NCI-H524 treated with DMSO at 0.1 percent for 48 hours (cell line): Measurements from ENCODE around the gene MTARC2.
"Not testable (repeated sequence)": the region's sequence is repeated elsewhere in the genome, so short reads cannot be mapped to it uniquely, and the experiment has no call there.

Source experiments
- DNase-seq: peaks from one replicate; lab custom pipeline; 2025; lab: John Stamatoyannopoulos, UW

MTARC2 gene

DNA sequence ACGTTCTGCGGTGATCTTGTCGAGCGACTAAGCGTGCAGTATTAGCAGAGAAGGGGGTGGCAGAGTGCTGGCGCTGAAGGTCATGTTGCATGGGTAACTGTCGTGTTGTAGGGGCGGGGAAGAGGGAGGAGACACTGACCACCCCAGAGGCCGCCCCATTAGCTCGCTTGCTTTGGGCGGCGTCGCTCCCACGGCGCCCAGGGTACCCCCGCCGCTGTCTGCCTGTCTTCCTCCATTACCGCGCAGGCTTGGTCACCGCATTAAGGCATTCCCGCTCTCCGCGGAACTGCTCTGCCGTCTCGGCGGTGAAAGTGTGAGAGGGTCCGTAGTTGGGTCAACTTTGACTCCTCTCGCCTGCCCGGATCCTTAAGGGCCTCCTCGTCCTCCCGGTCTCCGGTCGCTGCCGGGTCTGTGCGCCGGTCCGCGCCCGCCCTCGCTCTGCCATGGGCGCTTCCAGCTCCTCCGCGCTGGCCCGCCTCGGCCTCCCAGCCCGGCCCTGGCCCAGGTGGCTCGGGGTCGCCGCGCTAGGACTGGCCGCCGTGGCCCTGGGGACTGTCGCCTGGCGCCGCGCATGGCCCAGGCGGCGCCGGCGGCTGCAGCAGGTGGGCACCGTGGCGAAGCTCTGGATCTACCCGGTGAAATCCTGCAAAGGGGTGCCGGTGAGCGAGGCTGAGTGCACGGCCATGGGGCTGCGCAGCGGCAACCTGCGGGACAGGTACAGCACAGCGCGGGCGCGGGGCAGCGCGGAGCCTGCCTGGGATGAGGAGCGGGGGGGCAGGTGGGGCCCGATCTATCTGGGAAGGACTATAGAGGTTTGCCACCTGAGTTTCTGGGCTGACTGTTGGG is at the start of gene MTARC2:
TSS of gene MTARC2 (plus strand) at position 234 of the 846 bp plus-strand sequence. CDS start at position 444, 210 bp downstream.
- DNase-seq: peak; percentile 42

- DNase-seq: no peak
Observed at GRCh38 chr1:220698607-220699016, 49.5 kb upstream of the MTARC2 start.

DNA sequence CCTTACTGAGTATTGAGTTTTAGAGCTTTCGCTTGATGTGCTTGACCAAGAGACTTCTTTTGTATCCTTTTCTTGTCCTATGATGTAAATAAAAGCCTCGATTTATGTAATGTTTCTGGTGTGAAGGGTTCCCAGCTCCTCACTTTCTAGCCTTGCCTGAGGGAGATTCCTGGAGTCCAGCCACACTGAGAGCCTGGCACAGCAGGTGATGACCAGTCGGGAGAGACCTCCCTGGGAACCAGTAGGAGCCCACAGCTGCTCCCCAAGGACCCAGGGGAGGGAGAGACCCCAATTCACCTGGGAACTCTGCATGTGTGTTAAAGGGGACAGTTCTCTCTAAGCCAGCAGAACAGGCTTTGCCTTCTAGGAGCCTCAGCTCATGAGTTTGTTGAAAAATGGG is 49.1 kb upstream of the MTARC2 start:
- no peak for DNase-seq

- DNase-seq: no peak
Observed at GRCh38 chr1:220700556-220701179, 47.5 kb upstream of the MTARC2 start.

GRCh38 chr1:220701974-220702373 is 46.1 kb upstream of the MTARC2 start:
- no peak for DNase-seq

- DNase-seq: no peak
Observed at GRCh38 chr1:220702733-220703270, 45.3 kb upstream of the MTARC2 start.

GRCh38 chr1:220703305-220703704 is 44.8 kb upstream of the MTARC2 start:
- no peak for DNase-seq

DNA sequence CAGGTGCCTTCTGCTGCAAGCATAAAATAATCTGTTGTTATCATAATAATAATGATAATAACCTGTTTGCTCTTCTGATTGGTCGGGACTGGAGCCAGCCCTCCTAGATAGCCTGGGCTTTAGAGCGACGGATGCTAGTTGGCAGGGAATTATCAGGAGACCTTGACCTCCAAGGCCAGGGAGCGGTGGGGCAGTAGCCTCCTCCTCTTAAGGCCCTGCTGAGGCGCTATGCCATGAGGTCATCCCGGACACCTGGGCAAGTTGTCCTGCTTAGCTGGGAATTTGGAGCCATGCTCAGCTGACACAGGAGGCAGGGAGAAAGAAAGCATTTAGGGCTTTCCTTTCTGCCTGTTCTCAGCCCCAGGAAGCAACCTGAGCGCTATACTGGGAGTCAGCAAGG is 42.3 kb upstream of the MTARC2 start:
- DNase-seq: no peak

- DNase-seq: no peak
Observed at GRCh38 chr1:220706480-220706879, 41.6 kb upstream of the MTARC2 start.

DNA sequence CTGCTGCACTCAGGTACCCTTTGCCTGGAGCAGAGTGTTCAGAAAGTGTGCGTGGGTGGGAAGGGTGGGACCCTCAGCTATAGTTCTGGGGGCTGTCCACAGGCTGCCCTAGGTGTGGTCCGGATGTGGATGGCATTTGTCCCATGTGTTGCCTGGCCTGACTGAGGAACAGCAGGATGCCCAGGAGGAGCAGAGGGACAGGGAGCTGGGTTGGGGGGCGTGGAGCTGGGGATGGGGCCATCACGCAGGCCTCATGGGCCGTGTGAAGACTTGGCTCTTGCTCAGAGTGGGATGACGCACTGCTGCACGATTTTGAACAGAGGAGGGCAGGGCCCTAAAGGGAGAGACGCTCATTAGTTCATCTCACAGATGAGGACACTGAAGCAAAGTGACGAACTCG is 41.0 kb upstream of the MTARC2 start:
- no peak for DNase-seq

DNA sequence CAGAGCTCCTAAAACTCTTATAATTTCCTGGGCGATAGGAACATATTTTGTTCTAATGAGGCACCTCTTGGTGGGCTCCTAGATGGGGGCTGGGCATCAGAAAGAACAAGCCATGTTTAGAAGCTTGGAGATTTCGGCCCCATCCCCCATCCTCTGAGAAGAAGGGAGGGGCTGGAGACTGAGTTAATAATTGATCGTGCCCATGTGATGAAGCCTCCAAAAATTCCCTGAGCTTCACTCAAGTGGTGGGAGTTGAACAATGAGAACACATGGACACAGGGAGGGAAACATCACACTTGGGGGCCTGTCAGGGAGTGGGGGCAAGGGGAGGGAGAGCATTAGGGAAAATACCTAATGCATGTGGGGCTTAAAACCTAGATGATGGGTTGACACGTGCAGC is 39.9 kb upstream of the MTARC2 start:
- no peak for DNase-seq

DNA sequence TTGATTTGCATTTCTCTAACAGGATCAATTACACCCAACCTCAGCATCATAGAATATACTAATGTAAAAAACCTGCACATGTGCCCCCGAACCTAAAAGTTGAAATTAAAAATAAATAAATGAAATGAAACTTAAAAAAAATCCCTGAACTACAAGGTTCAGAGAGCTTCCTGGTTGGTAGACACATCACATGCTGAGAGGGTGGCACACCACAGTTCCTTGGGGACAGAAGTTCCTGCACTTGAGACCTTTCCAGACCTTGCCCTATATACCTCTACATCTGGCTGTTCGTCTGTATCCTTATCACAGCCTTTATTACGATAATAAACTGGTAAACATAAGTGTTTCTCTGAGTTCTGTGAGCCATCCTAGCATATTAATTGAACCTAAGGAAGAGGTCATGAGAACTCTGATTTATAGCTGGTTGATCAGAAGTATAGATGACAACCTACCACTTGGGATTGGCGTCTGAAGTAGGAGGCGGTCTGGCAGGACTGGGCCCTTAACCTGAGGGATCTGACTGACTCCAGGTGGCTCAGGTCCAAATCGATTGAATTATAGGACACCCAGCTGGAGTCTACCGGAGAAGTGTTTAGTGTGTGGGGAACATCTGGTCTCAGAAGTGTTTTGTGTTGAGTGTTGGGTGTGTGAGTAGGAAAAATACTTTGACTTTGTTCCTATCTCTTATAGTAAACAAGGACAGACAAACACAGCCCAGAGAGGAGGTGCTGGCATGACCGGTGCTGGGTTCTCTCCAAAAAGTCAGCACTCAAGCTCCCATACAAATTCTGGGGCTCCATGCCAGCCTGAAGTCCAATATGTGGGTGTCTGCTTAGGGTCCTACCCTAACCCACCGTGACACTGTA is 39.0 kb upstream of the MTARC2 start:
- no peak for DNase-seq

DNA sequence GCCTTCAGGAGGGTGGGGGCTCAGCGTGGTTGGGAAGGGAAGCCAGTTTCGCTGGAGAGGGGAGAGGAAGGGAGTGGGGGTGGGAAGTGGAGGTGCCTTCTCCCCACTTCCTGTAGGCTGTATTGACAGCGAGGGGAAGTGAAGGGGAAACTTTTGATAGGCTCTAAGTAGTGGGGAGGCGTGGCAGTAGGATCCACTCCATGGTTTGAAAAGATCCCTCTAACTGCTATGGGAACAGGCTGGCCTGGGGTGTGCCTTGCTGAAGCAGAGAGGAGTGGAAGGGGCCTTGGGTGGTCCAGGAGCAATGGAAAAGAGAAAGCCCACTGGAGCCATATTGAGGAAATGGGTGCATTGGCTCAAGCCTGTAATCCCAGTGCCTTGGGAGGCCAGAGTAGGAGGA is 37.8 kb upstream of the MTARC2 start:
- DNase-seq: no peak

DNA sequence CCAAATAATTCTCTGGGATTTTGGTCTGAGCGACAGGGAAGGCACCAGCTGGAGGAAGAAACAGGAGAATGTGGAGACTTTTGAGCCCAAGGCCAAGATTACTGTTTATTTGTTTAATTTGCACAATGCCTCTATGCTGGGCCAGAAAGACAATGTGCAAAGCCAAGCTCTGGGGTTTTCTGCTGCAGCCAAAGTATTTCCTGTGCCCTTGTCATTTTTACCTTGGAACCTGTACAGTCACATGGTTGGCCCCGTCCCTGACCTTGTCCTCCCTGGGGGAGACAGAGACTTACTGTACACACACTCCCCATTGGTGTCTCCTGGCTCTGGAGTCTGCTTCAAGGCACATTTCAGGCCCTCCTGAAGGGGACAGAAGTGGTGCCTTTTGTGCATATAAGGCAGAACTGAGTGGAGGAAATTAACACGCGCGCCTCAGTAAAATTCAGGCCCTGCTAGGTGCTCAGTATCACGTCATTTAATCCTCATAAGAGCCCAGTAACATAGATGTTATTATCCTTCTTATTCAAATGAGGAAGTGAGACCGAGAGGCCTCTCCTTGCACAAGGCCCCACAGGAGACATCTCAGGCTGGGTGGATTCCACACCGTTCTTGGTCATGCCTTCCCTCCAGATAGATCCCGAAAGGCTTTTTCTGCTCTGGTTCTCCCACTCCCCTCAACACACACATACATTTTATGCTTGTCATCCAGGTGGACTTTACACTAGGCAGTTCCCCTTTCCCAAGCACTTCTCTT is 36.9 kb upstream of the MTARC2 start:
- no peak for DNase-seq

DNA sequence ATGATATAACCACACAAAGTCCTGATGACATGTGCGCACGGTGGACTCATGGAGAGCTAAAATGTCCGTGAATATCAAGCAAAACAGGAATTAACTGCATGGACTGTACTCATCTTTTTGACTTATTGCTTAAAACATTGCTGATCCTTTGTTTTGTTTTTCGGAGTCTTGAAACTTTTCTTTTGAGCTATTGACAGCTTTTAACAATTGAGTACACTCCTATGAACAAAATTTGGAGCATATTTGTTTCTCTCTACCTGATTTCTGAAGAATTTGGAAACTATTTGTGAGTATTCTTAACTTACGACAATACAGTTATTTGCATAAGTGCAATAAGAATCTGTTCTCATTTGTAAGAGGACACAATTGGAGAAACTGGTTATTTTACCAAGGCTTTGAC is 32.1 kb upstream of the MTARC2 start:
- DNase-seq: not testable (repeated sequence)

GRCh38 chr1:220717800-220718640 is 30.1 kb upstream of the MTARC2 start:
- DNase-seq: no peak

DNA sequence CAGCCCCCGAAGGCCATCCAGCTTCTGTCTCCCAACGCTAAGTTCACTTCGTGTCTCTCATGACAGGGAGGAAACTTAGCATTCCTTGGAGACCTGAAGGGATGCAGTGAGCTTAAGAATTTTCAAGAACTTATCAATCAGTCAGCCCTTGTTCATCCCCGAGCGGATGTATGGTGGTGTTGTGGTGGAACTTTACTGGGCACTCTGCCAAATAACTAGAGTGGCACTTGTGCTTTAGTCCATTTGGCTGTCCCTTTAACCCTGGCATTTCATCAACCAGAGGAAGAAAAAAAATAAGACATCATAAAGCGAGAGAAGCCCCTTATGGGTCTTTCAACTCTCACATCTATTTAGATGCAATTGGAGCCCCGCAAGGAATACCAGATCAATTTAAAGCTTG is 26.9 kb upstream of the MTARC2 start:
- DNase-seq: not testable (repeated sequence)

- no peak for DNase-seq
Observed at GRCh38 chr1:220726634-220727033, 21.5 kb upstream of the MTARC2 start.

DNA sequence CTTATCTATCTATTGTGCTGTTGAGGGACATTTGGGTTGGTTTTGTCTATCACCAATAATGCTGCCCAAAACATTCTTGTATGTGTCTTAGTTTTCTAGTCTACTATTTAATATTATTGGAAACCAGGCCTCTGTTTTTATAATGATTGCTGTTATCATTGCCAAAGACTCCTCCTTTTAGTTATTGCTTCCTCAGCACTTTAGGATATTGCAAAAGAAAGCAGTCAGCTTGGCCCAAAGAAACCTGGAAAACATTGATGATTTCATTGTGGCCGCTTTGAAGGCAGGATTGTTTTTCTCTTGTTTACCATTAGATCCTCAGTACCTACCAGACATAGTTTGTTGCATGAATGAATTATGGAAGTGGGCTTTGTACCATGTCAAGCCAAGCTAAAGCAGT is 20.6 kb upstream of the MTARC2 start:
- no peak for DNase-seq

GRCh38 chr1:220730486-220730885 is 17.6 kb upstream of the MTARC2 start:
- no peak for DNase-seq

- no peak for DNase-seq
Observed at GRCh38 chr1:220732137-220732536, 16.0 kb upstream of the MTARC2 start.
